Esophagus squamous epithelium (tissue), 5 donors: ENCODE results near the gene LINGO3. TPM values are rescaled to one million over a fixed set of nuclear protein-coding genes. Genes with fewer than 3 reads are reported as not detected.

Experiments
- DNase-seq: peaks from one replicate; lab custom pipeline; 2025; lab: John Stamatoyannopoulos, UW
- H3K27ac ChIP-seq, 4 donors: fragments of 200-600 bp; sonication (generic); one replicate each; pipeline ENCODE4 v1.5.1; 2016 to 2019; ENCODE audit warnings: mild to moderate bottlenecking in 1 of 4
- H3K27me3 ChIP-seq, 4 donors: fragments of 200-600 bp; sonication (generic); 1 replicate in 3 of 4; 2 replicates in 1 of 4; pipeline versions ENCODE4 v1.5.1 to v1.6.0; 2017 to 2021; ENCODE audit warnings: antibody characterized with exemption in 1 of 4
- H3K36me3 ChIP-seq, 3 donors: fragments of 200-600 bp; sonication (generic); one replicate each; pipeline ENCODE4 v1.5.1; 2016 to 2019
- H3K4me1 ChIP-seq, 3 donors: fragments of 200-600 bp; sonication (generic); one replicate each; pipeline ENCODE4 v1.5.1; 2017 to 2019
- H3K4me3 ChIP-seq, 4 donors: fragments of 200-600 bp; sonication (generic); 1 replicate in 3 of 4; 2 replicates in 1 of 4; pipeline ENCODE4 v1.5.1; 2016 to 2019; ENCODE audit warnings: mild to moderate bottlenecking in 2 of 4, moderate library complexity in 1 of 4
- H3K9me3 ChIP-seq, 3 donors: fragments of 200-600 bp; sonication (generic); one replicate each; pipeline ENCODE4 v1.5.1; 2016 to 2019
- CTCF ChIP-seq, 6 experiments: fragments of 450-650 bp in 4 of 6; fragments of 200-600 bp in 2 of 6; sonication (generic) in 2 of 6; IDR thresholded peaks; one replicate each; pipeline ENCODE4 v1.5.1; 2016 to 2019; ENCODE audit warnings: antibody characterized with exemption in 6 of 6, mild to moderate bottlenecking in 4 of 6, moderate library complexity in 4 of 6
- POLR2A ChIP-seq, 4 donors: fragments of 450-650 bp; IDR thresholded peaks; one replicate each; pipeline ENCODE4 v1.6.1; 2017; ENCODE audit warnings: antibody characterized with exemption in 4 of 4, mild to moderate bottlenecking in 4 of 4, moderate library complexity in 3 of 4
- WGBS, 2 donors: methylation state at CpG; one replicate each; pipeline ENCODE4 v1.1.5; 2018; 5-methylcytosine and 5-hydroxymethylcytosine counted together
- intact Hi-C: fragments of 100-400 bp; cut with DNase I; formaldehyde crosslinking; loops from one replicate; pipeline ENCODE4 v1.15.0; 2022
- total RNA-seq, 4 donors: library from RNA; depleted of rRNA; stranded (reverse); fragments of >200 nt; gene quantifications; one replicate each; pipeline ENCODE4 v1.1.0, GENCODE V29; 2016
- donor health status: DM: yes; HTN: yes; CAD: no.

Gene LINGO3
- total RNA-seq, 4 donors from 2014 or later = 0.09 TPM; not detected in 3

- H3K4me3 ChIP-seq = no peak overlapping the region
- peaks cover 7 to 34% (median 11%) of the 10 kb centered on the region in 3 donors for H3K36me3 ChIP-seq
- peaks cover 0 to 7% (median 0%) of the 10 kb centered on the region in 3 donors for H3K9me3 ChIP-seq
- intact Hi-C loops = no loop called here
- 69 to 80% methylated on average over 3 to 5 of the region's 6 CpGs for WGBS, 2 donors
- TF ChIP-seq CTCF (IDR thresholded peaks at IDR 0.05) = no peak
- TF ChIP-seq POLR2A (IDR thresholded peaks at IDR 0.05) = no peak
- peaks cover 0 to 4% (median 0%) of the 10 kb centered on the region in 3 donors for H3K4me1 ChIP-seq
- no peak overlapping the region for H3K27ac ChIP-seq
- DNase-seq = no peak
- H3K27me3 ChIP-seq = peaks cover 0 to 8% (median 0%) of the 10 kb centered on the region in 4 donors
These were observed 11.0 kb upstream of the LINGO3 start for GRCh38 chr19:2318923-2319322.

- Histone ChIP-seq H3K9me3 (peaks cover 0 to 7% (median 0%) of the 10 kb centered on the region in 3 donors), H3K27ac (no peak overlapping the region), H3K4me1 (peaks cover 0 to 4% (median 0%) of the 10 kb centered on the region in 3 donors), H3K4me3 (no peak overlapping the region), H3K27me3 (peaks cover 0 to 19% (median 2%) of the 10 kb centered on the region in 4 donors), H3K36me3 (peaks cover 0 to 22% (median 4%) of the 10 kb centered on the region in 3 donors)
- intact Hi-C loops = no loop called here
- TF ChIP-seq CTCF (IDR thresholded peaks at IDR 0.05) (no peak), POLR2A (IDR thresholded peaks at IDR 0.05) (no peak)
- no peak for DNase-seq
- WGBS, 2 donors = 85 to 89% methylated on average over 9 to 12 of the region's 25 CpGs
These were observed 9.8 kb upstream of the LINGO3 start for GRCh38 chr19:2317756-2318155.

- Histone ChIP-seq H3K9me3 (peaks cover 0 to 7% (median 0%) of the 10 kb centered on the region in 3 donors), H3K27ac (no peak overlapping the region), H3K27me3 (peaks cover 0 to 24% (median 4%) of the 10 kb centered on the region in 4 donors), H3K4me3 (no peak overlapping the region), H3K36me3 (peaks cover 0 to 18% (median 0%) of the 10 kb centered on the region in 3 donors), H3K4me1 (peaks cover 0 to 4% (median 0%) of the 10 kb centered on the region in 3 donors)
- WGBS, 2 donors = 92 to 93% methylated on average over 3 to 9 of the region's 13 CpGs
- DNase-seq = no peak
- no peak for TF ChIP-seq POLR2A (IDR thresholded peaks at IDR 0.05)
- no peak for TF ChIP-seq CTCF (IDR thresholded peaks at IDR 0.05)
- intact Hi-C loops = no loop called here
These were observed 9.3 kb upstream of the LINGO3 start for GRCh38 chr19:2317300-2317699.

- Histone ChIP-seq H3K36me3 (peaks cover 0 to 3% (median 0%) of the 10 kb centered on the region in 3 donors), H3K27me3 (peaks cover 0 to 38% (median 6%) of the 10 kb centered on the region in 4 donors), H3K9me3 (peaks cover 0 to 7% (median 0%) of the 10 kb centered on the region in 3 donors), H3K27ac (no peak overlapping the region), H3K4me3 (no peak overlapping the region), H3K4me1 (peaks cover 0 to 4% (median 0%) of the 10 kb centered on the region in 3 donors)
- DNase-seq = no peak
- intact Hi-C loops = no loop called here
- 54 to 73% methylated on average over 5 to 6 of the region's 22 CpGs for WGBS, 2 donors
- no peak for TF ChIP-seq POLR2A (IDR thresholded peaks at IDR 0.05)
- TF ChIP-seq CTCF (IDR thresholded peaks at IDR 0.05) = peak; percentile 23 to 44 (median 35)
These were observed 7.9 kb upstream of the LINGO3 start for GRCh38 chr19:2315818-2316353.

- TF ChIP-seq POLR2A (IDR thresholded peaks at IDR 0.05) (no peak), CTCF (IDR thresholded peaks at IDR 0.05) (no peak)
- peaks cover 0 to 44% (median 6%) of the 10 kb centered on the region in 4 donors for H3K27me3 ChIP-seq
- intact Hi-C loops = no loop called here
- 84 to 85% methylated on average over 4 to 7 of the region's 7 CpGs for WGBS, 2 donors
- no peak overlapping the region for H3K27ac ChIP-seq
- no peak overlapping the region for H3K4me3 ChIP-seq
- no peaks in the 10 kb centered on the region for H3K36me3 ChIP-seq
- peaks cover 0 to 4% (median 0%) of the 10 kb centered on the region in 3 donors for H3K4me1 ChIP-seq
- no peak for DNase-seq
- H3K9me3 ChIP-seq = peaks cover 0 to 7% (median 0%) of the 10 kb centered on the region in 3 donors
These were observed 7.3 kb upstream of the LINGO3 start for GRCh38 chr19:2315121-2315817.
